NCI-H187 (cell line): ENCODE data around the gene C10orf105.

Experiments used
- DNase-seq, 2 experiments: peaks; one replicate each; lab custom pipeline; 2025; lab: John Stamatoyannopoulos, UW

The C10orf105 gene

GRCh38 chr10:71716426-71716825, 3.2 kb downstream of the C10orf105 start:
- no peak for DNase-seq

GRCh38 chr10:71715860-71716259, 3.7 kb downstream of the C10orf105 start:
- no peak for DNase-seq

- no peak for DNase-seq
These were observed 4.6 kb downstream of the C10orf105 start for GRCh38 chr10:71715026-71715425.

GRCh38 chr10:71714592-71714991, 5.0 kb downstream of the C10orf105 start:
- no peak for DNase-seq

- no peak for DNase-seq
These were observed 5.6 kb downstream of the C10orf105 start for GRCh38 chr10:71714031-71714410.

- no peak for DNase-seq
These were observed 6.2 kb downstream of the C10orf105 start for GRCh38 chr10:71713135-71714030.

- no peak for DNase-seq
These were observed 6.9 kb downstream of the C10orf105 start for GRCh38 chr10:71712572-71713134.

GRCh38 chr10:71712170-71712569, 7.4 kb downstream of the C10orf105 start:
- DNase-seq: no peak

- DNase-seq: no peak
These were observed 8.4 kb downstream of the C10orf105 start for GRCh38 chr10:71711052-71711623.

GRCh38 chr10:71710519-71710918, 9.1 kb downstream of the C10orf105 start:
- no peak for DNase-seq

GRCh38 chr10:71708897-71709882, 10.4 kb downstream of the C10orf105 start:
- no peak for DNase-seq

GRCh38 chr10:71708301-71708703, 11.3 kb downstream of the C10orf105 start:
- DNase-seq: peak in 1 of 2 experiments; percentile 2

GRCh38 chr10:71707240-71707789, 12.3 kb downstream of the C10orf105 start:
- no peak for DNase-seq

- DNase-seq: no peak
These were observed 13.1 kb downstream of the C10orf105 start for GRCh38 chr10:71706216-71707121.

- DNase-seq: no peak
These were observed 14.0 kb downstream of the C10orf105 start for GRCh38 chr10:71705582-71705981.

GRCh38 chr10:71704816-71705215, 14.8 kb downstream of the C10orf105 start:
- no peak for DNase-seq

GRCh38 chr10:71703577-71703976, 16.0 kb downstream of the C10orf105 start:
- DNase-seq: no peak

- no peak for DNase-seq
These were observed 18.0 kb downstream of the C10orf105 start for GRCh38 chr10:71701496-71702132.

GRCh38 chr10:71700731-71701368, 18.7 kb downstream of the C10orf105 start:
- no peak for DNase-seq

- no peak for DNase-seq
These were observed 20.8 kb downstream of the C10orf105 start for GRCh38 chr10:71698737-71699136.
